GF-D8 (cell line): ENCODE results near the gene CEP63.

Experiments
- DNase-seq: peaks from one replicate; lab custom pipeline; 2025; lab: John Stamatoyannopoulos, UW

CEP63 gene

DNA sequence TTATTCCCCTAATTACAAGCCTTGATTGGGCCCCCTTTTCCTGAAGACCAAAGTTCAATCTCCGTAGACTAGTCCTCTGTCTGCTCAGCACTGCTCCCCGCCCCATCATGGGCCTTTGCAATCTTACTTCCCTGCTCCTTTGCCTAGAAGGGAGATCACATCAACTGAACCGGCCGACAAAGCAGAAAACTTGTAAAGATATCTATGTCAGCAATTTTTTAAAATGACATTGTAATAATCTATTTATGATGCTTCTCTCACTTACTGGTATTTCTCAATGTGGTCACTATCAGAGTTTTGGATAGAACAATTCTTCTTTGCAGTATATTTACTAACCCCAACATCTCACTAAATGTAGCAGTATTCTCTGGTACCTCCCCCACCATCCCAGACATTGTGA lies 17.3 kb upstream of the CEP63 start:
- no peak for DNase-seq

DNA sequence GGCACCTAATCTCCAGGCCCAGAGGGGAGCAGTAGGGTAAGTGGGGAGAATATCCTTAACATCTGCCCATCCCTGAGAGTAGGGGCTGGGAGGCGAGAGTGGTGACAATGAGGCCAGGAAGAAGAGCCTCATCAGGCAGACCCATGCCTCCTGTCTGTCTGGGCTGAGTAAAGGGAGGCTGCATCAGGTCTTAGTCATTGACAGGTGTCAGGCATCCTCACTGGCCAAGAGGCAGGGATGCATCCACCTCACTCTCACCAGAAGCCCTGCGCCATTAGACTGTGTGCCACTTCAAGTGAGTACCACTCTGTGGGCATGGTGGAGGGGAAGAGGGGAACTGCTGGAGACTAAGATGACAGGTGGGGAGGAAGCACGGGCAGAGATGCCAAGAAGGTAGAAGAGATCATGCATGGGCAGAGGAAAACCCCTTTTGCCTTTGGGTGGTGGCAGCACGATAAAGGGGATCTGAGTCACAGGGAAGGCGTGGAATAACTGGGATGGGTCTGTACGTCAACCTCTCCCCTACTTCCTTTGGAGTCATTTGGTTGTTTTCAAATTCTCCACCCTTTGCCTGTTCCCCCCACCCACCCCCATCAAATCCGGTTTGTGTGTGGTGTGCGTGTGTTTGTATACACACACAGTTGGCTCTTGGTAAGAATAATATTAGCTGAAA lies 14.2 kb upstream of the CEP63 start:
- no peak for DNase-seq

DNA sequence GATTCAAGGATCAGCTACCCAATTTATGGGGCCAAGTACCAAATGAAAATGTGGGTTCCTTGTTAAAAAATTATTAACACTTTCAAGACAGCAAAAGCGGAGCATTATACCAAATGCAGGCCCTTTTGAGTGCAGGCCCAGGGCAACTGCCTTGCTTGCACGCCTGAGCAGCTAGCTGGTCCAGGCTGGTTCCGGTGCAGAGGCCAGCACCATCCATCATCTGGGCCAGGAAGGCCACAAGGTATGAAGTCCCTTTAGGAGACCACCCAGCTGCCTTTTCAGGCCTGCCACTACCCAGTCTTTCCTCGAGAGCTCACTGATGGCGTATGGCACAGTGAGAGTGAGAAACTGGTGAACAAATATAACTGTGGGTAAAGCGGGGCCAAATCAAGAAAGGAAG lies 13.0 kb upstream of the CEP63 start:
- DNase-seq, result no peak

DNA sequence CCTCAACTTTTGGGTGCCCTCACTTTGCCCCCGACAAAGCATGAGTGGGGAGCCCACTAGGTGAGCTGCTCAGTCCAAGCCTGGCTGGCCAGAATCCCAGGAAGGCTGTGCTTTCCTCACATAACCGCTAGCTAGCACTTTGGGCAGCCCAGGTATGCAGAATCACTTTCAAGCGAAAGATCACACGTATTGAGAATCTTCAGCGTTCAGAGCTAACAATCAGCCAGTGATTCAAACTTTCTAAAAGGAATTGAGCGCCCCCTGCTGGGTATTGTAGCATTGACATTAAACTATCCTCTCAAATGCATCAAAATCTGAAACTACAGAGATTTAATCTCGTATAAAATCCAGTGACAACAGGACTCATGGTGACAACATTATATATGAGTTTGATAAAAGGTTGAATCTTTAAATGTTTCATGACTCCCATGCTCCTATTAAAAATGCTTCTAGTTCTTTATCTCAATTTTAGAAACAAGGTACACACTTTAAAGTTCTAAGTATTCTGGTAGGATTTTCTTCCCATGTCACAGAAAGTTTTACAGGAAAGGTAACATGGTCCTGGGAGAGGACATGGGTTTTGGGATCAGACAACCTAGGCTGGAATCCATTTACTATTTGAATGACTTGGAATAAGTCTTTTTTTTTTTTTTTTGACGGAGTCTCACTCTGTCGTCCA lies 11.8 kb upstream of the CEP63 start:
- DNase-seq, result no peak

DNA sequence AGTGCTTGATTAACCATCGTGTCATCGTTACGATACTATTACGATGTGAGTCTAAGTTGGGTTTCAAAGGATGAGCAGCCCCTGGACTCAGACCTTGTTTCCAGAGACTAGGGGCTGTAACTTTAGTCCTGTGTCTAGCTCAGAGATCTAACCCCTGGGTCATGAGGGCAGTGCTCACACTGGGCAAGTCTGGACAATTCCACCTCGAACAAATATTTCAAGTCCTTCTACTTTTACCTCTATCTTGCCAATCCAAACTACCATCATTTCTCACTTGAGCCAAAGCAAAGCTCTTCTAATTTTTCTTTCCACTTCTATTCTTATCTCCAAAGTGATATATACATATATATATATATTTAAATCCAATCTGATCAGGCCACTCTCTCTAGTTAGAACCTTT lies 10.9 kb upstream of the CEP63 start:
- DNase-seq, result no peak

DNA sequence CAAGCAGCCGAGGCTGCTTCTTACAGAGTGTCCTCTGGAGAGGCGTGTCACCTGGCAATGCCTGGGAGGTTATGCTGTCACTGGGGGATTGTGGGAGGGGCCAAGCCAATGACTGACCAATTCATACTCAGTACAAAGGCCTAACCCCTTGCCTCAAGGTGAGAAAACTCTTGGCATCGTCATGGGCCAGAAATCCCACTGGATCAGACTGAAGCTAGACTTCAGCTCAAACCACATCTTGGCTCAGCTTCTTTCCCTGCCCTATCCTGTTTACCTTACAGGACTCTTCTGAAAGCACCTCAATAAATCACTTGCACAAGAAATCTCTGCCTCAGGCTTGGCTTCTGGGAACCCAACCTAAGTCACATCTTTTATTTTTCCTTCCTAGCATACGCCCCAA lies 9.6 kb upstream of the CEP63 start:
- DNase-seq, result no peak

DNA sequence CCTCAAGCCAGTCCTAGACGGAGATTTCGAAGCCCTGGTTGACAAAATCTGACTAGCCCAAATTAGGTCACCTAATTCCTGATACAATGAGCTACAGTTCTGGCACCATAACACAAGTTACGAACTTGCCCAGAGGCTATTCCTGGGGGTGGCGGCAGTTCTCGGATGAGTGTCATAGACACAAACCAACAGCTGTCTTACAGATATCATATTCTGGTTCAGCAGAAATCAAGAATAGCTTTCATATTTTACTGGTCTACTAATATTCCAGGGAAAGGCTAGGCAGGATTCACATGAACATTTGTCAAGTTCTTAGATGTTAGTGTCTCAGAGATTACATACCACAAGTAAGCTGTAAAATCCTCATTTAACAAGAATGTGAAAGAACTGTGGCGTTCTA lies 8.9 kb upstream of the CEP63 start:
- no peak for DNase-seq

DNA sequence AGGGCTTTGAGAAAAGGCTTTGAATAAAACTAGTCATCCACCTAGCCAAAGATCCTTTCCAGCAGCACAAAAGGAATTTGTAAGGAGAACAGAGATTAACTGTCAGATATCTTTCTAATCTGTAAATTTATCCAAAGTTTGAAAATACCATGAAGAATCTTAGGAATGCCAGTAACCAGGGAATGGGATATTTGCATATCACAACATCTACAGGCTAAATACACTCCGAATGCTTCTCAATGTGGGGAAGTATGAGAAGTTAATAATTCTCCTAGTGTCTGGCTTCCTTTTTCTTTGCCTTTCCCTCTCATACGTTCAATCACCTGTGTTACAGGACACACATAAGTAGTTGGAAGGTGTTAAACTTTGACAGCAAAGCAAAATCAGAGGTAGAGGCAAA lies 7.9 kb upstream of the CEP63 start:
- no peak for DNase-seq

DNA sequence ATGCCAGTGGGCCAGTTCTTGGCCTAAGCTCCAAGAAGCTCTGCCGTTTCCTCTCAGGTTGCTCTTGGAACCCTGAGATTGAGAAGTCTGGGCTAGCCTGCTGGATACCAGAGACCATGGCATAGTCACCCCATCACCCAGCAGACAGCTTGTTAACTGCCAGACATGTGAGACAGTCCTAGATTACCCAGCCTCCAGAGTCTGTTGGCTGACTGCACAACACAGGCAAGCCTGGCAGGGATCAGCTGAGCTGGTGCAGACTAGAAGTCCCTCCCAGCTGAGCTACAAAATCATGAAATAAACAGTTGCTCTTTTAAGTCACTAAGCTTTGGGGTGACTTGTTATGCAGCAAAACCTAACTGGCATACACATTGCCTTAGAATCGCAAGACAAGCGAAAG lies 5.3 kb upstream of the CEP63 start:
- DNase-seq, result no peak

DNA sequence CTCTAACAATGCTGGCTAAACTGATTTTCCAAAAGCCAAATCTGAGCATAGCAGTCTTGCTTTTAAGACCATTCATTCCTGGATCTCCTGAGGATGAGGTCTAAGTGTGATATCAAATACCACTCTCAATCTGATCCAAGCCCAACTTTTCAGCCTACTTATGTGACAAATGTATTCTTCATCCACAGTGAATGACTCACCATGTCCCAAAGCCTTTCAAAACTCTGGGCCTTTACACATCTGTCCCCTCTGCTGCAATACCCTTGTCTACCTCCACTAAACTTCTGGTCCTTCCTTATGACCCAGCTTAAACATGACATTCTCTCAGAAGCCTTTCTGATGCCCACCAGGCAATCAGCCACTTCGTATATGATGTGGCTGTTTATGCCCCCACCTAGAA lies 4.7 kb upstream of the CEP63 start:
- no peak for DNase-seq

DNA sequence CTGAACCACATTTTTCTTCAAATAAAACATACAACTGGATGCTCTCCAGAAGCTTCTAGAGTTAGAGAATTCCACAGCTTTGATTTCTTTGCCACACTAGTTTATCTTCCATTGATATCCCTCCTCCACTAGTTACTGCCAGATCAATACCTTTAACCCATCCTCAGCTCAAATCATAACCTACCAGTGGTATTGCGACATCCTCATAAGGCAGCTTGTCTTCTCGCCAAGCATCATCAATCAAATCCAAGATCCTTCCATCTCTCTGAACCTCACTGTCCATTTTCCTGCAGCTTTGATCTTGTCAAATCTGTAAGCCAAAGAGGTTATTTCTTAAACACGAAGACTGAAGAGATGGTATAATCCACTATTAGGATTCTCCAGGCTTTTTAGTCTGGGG lies 3.2 kb upstream of the CEP63 start:
- DNase-seq, result no peak

DNA sequence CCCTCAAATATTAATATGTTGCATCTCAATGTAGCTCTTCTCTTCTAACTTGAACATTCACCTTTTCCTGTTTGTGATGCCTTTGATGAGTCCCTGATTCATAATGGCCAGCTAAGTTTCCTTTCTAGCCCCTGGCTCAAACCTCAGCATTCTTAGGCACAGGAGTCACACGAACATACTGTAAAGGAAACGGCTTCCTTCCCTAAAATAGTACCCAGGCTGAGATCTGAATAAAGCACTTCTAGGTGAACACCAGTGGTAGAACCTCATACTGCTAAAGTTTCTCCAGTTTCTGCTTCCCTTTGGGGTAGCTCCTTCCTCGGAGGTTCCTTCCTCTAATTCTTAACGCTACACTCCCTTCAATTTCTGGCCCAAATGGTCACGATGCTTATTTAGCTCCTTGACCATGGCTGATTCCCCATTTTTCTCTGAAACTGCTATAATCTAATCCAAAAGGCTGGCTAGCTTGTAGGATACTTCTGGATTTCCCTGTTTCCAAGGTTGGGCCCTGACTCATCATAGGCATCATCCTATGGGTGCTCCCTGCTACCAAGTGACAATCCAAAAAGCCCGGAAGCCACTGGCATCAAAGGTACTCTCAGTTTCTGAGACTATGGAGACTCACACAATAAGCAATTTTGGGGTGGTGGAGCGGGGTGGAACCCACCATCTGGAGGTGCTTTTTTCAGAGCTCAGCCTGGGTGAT lies 2.5 kb upstream of the CEP63 start:
- DNase-seq, result no peak

DNA sequence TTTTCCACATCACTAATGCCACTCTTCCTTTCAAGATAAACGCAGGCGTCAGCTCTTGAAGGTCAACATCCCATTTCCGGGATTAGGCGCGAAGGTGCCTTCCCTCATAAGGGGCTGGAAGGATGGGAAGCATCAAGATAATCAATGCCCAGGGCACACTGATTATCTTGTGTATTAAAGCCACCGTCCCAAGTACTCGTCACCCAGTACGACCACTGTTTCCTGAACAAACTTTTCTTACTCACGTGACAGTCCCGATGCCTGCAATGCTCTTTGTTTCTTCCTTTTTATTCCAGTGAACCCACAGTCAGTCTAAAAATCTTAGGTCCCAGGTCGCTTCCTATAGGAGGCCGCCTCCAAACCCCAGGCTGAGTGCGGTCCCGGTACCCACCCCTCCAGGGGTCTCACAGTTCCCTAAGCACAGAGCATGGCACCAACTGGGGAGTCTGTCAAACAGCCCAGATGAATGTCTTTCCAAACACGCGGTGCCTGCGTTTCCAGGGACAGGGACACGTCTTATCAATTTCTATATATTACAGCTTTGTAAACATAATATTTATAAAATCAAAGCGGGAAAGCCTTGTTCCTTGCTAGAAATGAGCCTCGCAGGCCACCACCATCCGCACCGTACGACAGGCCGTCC lies 661 bp upstream of the CEP63 start:
- DNase-seq, result no peak

DNA sequence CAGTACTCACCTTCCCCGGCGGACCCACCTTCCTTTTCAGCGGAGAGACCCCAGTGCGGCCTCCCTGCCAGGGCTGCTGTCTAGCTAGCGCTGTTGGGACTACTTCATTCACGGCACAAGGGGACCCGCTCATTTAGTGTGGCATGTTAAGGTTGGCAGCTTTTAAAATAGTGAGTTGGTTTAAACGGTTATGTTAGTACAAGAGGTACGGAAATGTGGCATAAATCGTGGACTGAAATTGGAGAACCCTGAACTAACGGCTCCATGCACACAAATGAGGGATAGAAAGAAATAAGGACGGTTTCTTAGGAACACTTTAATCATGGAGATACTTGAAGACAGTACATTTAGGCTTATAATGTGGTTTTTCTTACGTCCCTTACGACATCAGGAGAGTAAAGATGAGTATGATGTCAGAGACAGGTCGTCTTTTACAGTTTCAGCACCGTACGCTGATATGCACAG lies 752 bp downstream of the CEP63 start:
- peak; percentile 61 for DNase-seq

DNA sequence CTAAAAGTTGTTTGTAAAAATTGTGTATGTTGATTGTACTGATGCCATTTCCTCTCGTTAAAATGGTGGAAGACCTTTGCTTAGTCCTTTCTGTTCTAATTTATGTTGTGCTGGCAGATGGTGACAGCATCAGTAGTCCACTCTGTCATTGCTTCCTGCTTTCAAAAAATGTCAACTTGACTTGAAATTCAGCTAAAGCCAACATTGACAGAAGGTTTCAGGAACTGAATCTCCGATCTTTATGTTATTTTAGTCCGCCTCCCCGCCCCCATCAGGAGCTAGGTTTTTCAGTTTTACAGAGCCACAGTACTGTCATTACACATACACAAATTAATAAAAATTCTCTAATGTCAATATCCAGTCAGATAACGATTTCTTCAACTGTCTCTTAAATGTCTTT lies 1.5 kb downstream of the CEP63 start:
- peak; percentile 50 for DNase-seq

DNA sequence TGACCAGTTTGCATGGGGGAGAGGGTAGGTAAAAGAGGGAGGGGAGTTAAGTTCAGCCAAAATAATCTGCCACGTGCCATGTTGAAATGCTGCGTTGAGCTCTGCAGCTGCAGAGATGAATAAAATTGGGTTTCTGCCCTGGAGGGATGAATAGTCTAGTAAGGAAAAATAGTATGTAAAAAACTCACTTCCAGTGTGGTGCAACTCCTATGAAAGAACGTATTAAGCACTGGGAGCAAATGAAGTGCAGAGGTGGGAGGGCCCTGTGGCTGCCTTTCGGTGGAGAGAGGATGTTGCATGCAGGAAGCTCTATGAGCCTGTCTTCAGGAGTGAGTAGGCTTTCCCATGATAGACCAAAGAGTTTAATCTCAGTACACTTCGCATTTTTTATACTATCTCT lies 8.6 kb downstream of the CEP63 start:
- DNase-seq, result peak; percentile 34

DNA sequence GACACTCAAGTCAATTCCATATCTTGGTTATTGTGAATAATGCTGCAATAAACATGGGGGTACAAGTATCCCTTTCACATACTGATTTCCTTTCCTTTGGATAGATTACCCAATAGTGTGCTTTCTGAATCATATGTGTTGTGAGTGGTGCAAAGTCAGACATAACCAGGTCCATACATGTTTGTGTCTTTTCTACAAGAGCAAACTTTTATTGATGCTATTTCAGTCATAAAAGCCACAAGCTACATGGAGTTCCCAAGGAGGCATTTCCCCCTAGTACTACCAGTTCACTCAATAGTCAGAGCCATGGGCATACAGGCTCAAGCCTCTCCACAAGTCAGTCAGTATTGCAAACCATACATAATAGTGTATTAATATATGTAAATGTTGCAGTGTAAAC lies 10.1 kb downstream of the CEP63 start:
- DNase-seq, result no peak

DNA sequence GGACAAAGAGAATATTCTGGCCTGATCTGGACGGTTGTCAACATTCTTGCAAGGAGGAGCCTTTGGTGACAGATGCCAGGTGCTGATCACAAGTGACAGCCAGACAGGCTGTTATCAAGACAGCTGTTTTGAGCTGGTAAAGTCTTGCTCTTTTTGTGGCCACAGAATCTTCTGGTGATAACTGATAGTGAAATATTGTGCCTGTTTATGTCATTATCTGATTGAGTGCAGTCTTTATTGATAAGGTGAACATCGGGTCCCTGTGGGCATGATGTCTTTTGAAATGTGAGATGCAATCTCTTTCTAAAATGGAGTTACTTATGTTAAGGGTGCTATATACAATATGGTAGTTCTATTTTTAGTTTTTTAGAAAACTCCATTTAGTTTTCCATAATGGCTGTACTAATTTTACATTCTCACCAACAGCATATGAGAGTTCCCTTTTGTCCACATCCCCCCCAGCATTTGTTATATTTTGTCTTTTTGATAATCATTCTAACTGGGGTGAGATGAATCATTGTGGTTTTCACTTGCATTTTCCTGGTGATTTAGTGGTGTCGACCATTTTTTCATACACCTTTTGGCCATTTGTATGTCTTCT lies 10.7 kb downstream of the CEP63 start:
- DNase-seq, result no peak

DNA sequence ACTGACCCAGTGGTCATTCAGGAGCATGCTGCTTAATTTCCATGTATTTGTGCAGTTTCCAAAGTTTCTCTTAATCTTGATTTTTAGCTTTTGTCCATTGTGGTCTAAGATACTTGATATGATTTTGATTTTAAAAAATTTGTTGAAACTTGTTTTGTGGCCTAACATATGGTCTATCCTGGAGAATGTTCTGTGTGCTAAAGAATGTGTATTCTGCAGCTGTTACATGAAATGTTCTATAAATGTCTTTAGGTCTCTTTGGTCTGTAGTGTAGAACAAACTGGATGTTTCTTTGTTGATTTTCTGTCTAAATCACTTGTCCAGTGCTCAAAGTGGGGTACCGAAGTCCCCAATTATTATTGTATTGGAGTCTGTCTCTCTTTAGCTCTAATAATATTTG lies 17.4 kb downstream of the CEP63 start:
- no peak for DNase-seq

DNA sequence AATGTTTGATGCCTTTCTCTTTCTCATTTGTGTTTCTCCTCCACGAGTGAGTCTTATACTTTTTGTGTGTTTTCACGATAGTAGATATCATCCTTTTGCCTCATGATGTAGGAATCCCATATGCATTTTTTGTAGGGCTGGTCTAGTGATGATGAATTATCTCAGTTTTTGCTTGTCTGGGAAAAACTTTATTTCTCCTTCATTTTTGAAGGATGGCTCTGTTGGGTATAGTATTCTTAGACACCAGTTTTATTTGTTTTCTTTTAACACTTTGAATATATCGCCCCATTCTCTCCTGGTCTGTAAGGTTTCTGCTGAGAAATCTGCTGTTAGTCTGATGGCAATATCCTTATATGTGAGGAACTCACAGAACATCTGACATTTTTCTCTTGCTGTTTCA lies 18.3 kb downstream of the CEP63 start:
- no peak for DNase-seq

DNA sequence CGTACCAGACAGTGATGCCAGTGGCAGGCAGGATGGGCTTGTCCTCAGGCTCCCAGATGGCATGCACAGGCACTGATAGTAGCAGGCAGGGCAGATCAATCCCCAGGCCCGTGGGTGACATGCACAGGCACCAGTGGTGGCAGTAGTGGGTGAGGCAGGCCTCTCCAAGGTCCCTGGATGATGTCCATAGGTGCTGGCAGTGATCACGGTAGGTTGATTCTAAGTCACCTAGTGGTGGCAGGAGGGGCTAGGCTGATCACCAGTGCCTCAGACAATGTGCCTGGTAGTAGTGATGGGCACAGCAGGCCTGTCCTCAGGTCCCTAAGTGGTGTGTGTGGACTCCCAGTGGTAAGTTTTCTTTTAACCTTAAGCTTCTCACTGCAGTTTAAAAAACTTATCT lies 19.6 kb downstream of the CEP63 start:
- no peak for DNase-seq

DNA sequence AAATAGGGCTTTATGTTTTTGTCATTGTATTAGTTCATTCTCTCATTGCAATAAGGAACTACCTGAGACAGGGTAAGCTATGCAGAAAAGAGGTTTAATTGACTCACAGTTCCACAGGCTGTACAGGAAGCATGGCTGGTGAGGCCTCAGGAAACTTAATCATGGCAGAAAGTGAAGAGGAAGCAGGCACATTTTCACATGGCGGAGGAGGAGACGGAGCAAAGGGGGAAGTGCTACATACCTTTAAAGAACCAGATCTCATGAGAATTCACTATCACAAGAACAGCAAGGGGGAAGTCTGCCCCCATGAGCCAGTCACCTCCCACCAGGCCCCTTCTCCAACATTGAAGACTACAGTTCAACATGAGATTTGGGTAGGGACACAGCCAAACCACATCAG lies 25.6 kb downstream of the CEP63 start:
- no peak for DNase-seq

DNA sequence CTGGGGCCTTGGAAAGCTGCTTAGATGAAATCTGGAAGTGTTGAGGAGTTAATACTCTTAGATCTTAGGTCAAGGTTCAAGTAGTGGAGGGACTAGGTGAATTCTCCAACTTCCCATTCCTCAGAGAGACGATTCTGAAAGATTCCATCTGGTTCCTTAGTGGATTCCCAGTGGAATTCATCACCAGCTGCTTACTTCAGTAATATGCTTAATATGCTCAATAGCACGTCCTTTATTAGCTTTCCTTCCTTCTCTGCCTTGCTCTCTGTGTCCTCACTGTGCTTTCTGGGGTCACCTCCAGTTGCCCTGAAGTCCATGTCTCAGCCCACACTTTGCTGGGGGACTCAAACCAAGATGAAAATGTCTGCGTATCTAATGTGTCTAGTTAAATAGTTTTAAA lies 31.0 kb downstream of the CEP63 start:
- DNase-seq, result no peak
